Omental fat pad (tissue), 4 donors: Measurements from ENCODE around the gene TMPRSS11D. TPM values are rescaled to one million over a fixed set of nuclear protein-coding genes. Genes with fewer than 3 reads are reported as not detected.

Experiments used
- ATAC-seq: fragments of 150-250 bp; one replicate; pipeline ENCODE4 v1.9.1; 2016; ENCODE audit warnings: mild to moderate bottlenecking, moderate library complexity; ENCODE audit not compliant: low FRiP score
- DNase-seq: peaks from one replicate; pipeline ENCODE4 v3.0.0-alpha.2; 2019; ENCODE audit warnings: low spot score
- CTCF ChIP-seq, 3 donors: fragments of 450-650 bp; IDR thresholded peaks; one replicate each; pipeline ENCODE4 v1.5.1; 2016 to 2017; ENCODE audit warnings: antibody characterized with exemption in 3 of 3, mild to moderate bottlenecking in 3 of 3, moderate library complexity in 2 of 3
- total RNA-seq, 4 donors: library from RNA; depleted of rRNA; stranded (reverse); fragments of >200 nt; gene quantifications; one replicate each; pipeline ENCODE4 v1.1.0, GENCODE V29; 2016

The TMPRSS11D gene
- total RNA-seq, 4 donors from 2014 or later, result not detected

- ATAC-seq (no peak), DNase-seq (no peak)
- TF ChIP-seq CTCF (IDR thresholded peaks at IDR 0.05), result no peak
Observed at GRCh38 chr4:67922697-67923096, 38.9 kb upstream of the TMPRSS11D start.

GRCh38 chr4:67918428-67918827, 34.6 kb upstream of the TMPRSS11D start:
- no peak for TF ChIP-seq CTCF (IDR thresholded peaks at IDR 0.05)
- ATAC-seq (no peak), DNase-seq (no peak)

- no peak for DNase-seq
- no peak for TF ChIP-seq CTCF (IDR thresholded peaks at IDR 0.05)
Observed at GRCh38 chr4:67915400-67915966, 31.7 kb upstream of the TMPRSS11D start.

GRCh38 chr4:67912080-67912479, 28.3 kb upstream of the TMPRSS11D start:
- ATAC-seq, result no peak
- TF ChIP-seq CTCF (IDR thresholded peaks at IDR 0.05), result no peak

More at GRCh38 chr4:67915400-67915966, 31.7 kb upstream of the TMPRSS11D start:
- no peak for ATAC-seq

GRCh38 chr4:67911638-67912037, 27.8 kb upstream of the TMPRSS11D start:
- no peak for TF ChIP-seq CTCF (IDR thresholded peaks at IDR 0.05)
- DNase-seq (no peak), ATAC-seq (no peak)

More at GRCh38 chr4:67912080-67912479, 28.3 kb upstream of the TMPRSS11D start:
- no peak for DNase-seq

- DNase-seq (no peak), ATAC-seq (no peak)
- TF ChIP-seq CTCF (IDR thresholded peaks at IDR 0.05), result no peak
Observed at GRCh38 chr4:67911141-67911540, 27.3 kb upstream of the TMPRSS11D start.

GRCh38 chr4:67910585-67910905, 26.7 kb upstream of the TMPRSS11D start:
- no peak for TF ChIP-seq CTCF (IDR thresholded peaks at IDR 0.05)
- no peak for DNase-seq
- no peak for ATAC-seq
